Trophoblast cell (in vitro differentiated cells and primary cell): ENCODE measurements around the gene FAM193A.
"Not testable (repeated sequence)": the region's sequence is repeated elsewhere in the genome, so short reads cannot be mapped to it uniquely, and the experiment has no call there.

Source experiments
- DNase-seq, 2 donors: peaks; one replicate each; pipeline ENCODE4 v3.0.0-alpha.2; 2016
- H2AFZ ChIP-seq: 2 replicates; pipeline ENCODE4 v1.6.1; 2013; ENCODE audit warnings: low read length, moderate library complexity, mild to moderate bottlenecking; ENCODE audit not compliant: insufficient read depth, poor library complexity
- H2AK5ac ChIP-seq: 2 replicates; pipeline ENCODE4 v1.6.1; 2013; ENCODE audit warnings: mild to moderate bottlenecking, low read length
- H2BK120ac ChIP-seq: 2 replicates; pipeline ENCODE4 v1.6.1; 2013; ENCODE audit warnings: low read length, mild to moderate bottlenecking, moderate library complexity; ENCODE audit not compliant: insufficient read depth, poor library complexity
- H2BK12ac ChIP-seq: 2 replicates; pipeline ENCODE4 v1.6.1; 2013; ENCODE audit warnings: mild to moderate bottlenecking, low read length, moderate library complexity
- H2BK5ac ChIP-seq: 2 replicates; pipeline ENCODE4 v1.6.1; 2013; ENCODE audit warnings: low read length, low read depth, moderate library complexity, mild to moderate bottlenecking; ENCODE audit not compliant: poor library complexity
- H3K14ac ChIP-seq: 2 replicates; pipeline ENCODE4 v1.6.1; 2013; ENCODE audit warnings: mild to moderate bottlenecking, low read length
- H3K18ac ChIP-seq: 2 replicates; pipeline ENCODE4 v1.6.1; 2013; ENCODE audit warnings: mild to moderate bottlenecking, low read length
- H3K23ac ChIP-seq: 2 replicates; pipeline ENCODE4 v1.6.1; 2013; ENCODE audit warnings: low read length
- H3K27ac ChIP-seq: 2 replicates; pipeline ENCODE4 v1.5.1; 2013; ENCODE audit warnings: low read depth, mild to moderate bottlenecking, inconsistent platforms, low read length, moderate library complexity
- H3K27me3 ChIP-seq: 2 replicates; pipeline ENCODE4 v1.6.1; 2013; ENCODE audit warnings: inconsistent platforms, mild to moderate bottlenecking, low read length, moderate library complexity; ENCODE audit not compliant: insufficient read depth
- H3K36me3 ChIP-seq, 2 experiments: 1 replicate in 1 of 2; 2 replicates in 1 of 2; pipeline ENCODE4 v1.6.1; 2013; ENCODE audit warnings: low read length in 2 of 2, mild to moderate bottlenecking in 2 of 2, moderate library complexity in 1 of 2; ENCODE audit not compliant: insufficient read depth in 2 of 2, control insufficient read depth in 1 of 2
- H3K4ac ChIP-seq: 2 replicates; pipeline ENCODE4 v1.6.1; 2013; ENCODE audit warnings: low read depth, mild to moderate bottlenecking, low read length, moderate library complexity
- H3K4me1 ChIP-seq, 2 experiments: 1 replicate in 1 of 2; 2 replicates in 1 of 2; pipeline ENCODE4 v1.6.1; 2013; ENCODE audit warnings: low read length in 2 of 2, mild to moderate bottlenecking in 2 of 2, moderate library complexity in 1 of 2; ENCODE audit not compliant: insufficient read depth in 2 of 2, control insufficient read depth in 1 of 2
- H3K4me2 ChIP-seq: 2 replicates; pipeline ENCODE4 v1.6.1; 2013; ENCODE audit warnings: inconsistent platforms, mild to moderate bottlenecking, low read length, moderate library complexity
- H3K4me3 ChIP-seq: 2 replicates; pipeline ENCODE4 v1.5.1; 2013; ENCODE audit warnings: mild to moderate bottlenecking, low read depth, low read length, inconsistent platforms
- H3K79me1 ChIP-seq: one replicate; pipeline ENCODE4 v1.6.1; 2013; ENCODE audit warnings: low read length
- H3K79me2 ChIP-seq: 2 replicates; pipeline ENCODE4 v1.6.1; 2013; ENCODE audit warnings: low read length, mild to moderate bottlenecking; ENCODE audit not compliant: control insufficient read depth, insufficient read depth, poor library complexity
- H3K9ac ChIP-seq: 2 replicates; pipeline ENCODE4 v1.6.1; 2013; ENCODE audit warnings: mild to moderate bottlenecking, low read length
- H3K9me3 ChIP-seq: 2 replicates; pipeline ENCODE4 v1.6.1; 2013; ENCODE audit warnings: low read depth, mild to moderate bottlenecking, control low read depth, inconsistent platforms, low read length; ENCODE audit not compliant: insufficient read depth
- H4K12ac ChIP-seq: 2 replicates; pipeline ENCODE4 v1.6.1; 2013; ENCODE audit warnings: low read depth, mild to moderate bottlenecking, low read length, moderate library complexity
- H4K8ac ChIP-seq: 2 replicates; pipeline ENCODE4 v1.6.1; 2013; ENCODE audit warnings: low read depth, mild to moderate bottlenecking, low read length, moderate library complexity
- H4K91ac ChIP-seq: one replicate; pipeline ENCODE4 v1.6.1; 2013; ENCODE audit warnings: low read depth, mild to moderate bottlenecking, low read length, moderate library complexity
- WGBS: extraction: QIAGEN DNeasy Blood & Tissue Kit; methylation state at CpG from one replicate; pipeline ENCODE4 v1.1.7; 2013; ENCODE audit warnings: missing lambda C conversion rate; ENCODE audit not compliant: insufficient read length, insufficient coverage; ENCODE audit errors: extremely low coverage; 5-methylcytosine and 5-hydroxymethylcytosine counted together

The FAM193A gene

GRCh38 chr4:2546286-2546823 lies 9.9 kb downstream of the FAM193A start:
- H4K12ac ChIP-seq = no peak overlapping the region
- no peaks in the 10 kb centered on the region for H3K4me1 ChIP-seq
- peak overlapping the region; percentile 75 for H3K4ac ChIP-seq
- H2BK12ac ChIP-seq = no peak overlapping the region
- no peak overlapping the region for H3K9ac ChIP-seq
- H3K27me3 ChIP-seq = no peaks in the 10 kb centered on the region
- no peak overlapping the region for H2BK5ac ChIP-seq
- no peak overlapping the region for H3K4me2 ChIP-seq
- H2BK120ac ChIP-seq = no peak overlapping the region
- no peak overlapping the region for H3K23ac ChIP-seq
- no peak overlapping the region for H4K8ac ChIP-seq
- H2AFZ ChIP-seq = no peak overlapping the region
- no peak for DNase-seq
- H3K79me1 ChIP-seq = no peaks in the 10 kb centered on the region
- H3K36me3 ChIP-seq = peaks cover 3 to 4% of the 10 kb centered on the region in 2 experiments
- H3K9me3 ChIP-seq = no peaks in the 10 kb centered on the region
- no peak overlapping the region for H3K14ac ChIP-seq
- H3K4me3 ChIP-seq = no peak overlapping the region
- H3K18ac ChIP-seq = no peak overlapping the region
- H2AK5ac ChIP-seq = no peak overlapping the region
- H4K91ac ChIP-seq = no peak overlapping the region
- H3K27ac ChIP-seq = no peak overlapping the region
- peaks cover 22% of the 10 kb centered on the region for H3K79me2 ChIP-seq

GRCh38 chr4:2546961-2547691 lies 10.7 kb downstream of the FAM193A start:
- not testable (repeated sequence) for H2AK5ac ChIP-seq, H2BK5ac ChIP-seq, H4K8ac ChIP-seq, H3K9me3 ChIP-seq, H2BK120ac ChIP-seq, DNase-seq, H2AFZ ChIP-seq, H3K27ac ChIP-seq, H3K18ac ChIP-seq, H3K36me3 ChIP-seq, H4K12ac ChIP-seq, H3K14ac ChIP-seq, H3K4me3 ChIP-seq, H3K4me1 ChIP-seq, H3K4me2 ChIP-seq, H2BK12ac ChIP-seq, H3K79me1 ChIP-seq, H3K9ac ChIP-seq, H3K23ac ChIP-seq, H4K91ac ChIP-seq, H3K27me3 ChIP-seq
- no CpG with 5 or more reads among the region's 16 CpGs for WGBS
- Histone ChIP-seq H3K79me2 (peaks cover 15% of the 10 kb centered on the region), H3K4ac (peak overlapping the region; percentile 2)

GRCh38 chr4:2551118-2551517 lies 14.7 kb downstream of the FAM193A start:
- H3K4me1 ChIP-seq = no peaks in the 10 kb centered on the region

GRCh38 chr4:2552806-2553205 lies 16.4 kb downstream of the FAM193A start:
- peaks cover 7% of the 10 kb centered on the region for H3K79me2 ChIP-seq
- no peaks in the 10 kb centered on the region for H3K27me3 ChIP-seq
- H4K91ac ChIP-seq = no peak overlapping the region
- no peak overlapping the region for H2BK12ac ChIP-seq
- H3K4me3 ChIP-seq = no peak overlapping the region
- no CpG with 5 or more reads among the region's 11 CpGs for WGBS
- no peak overlapping the region for H3K4me2 ChIP-seq
- H2AFZ ChIP-seq = no peak overlapping the region
- H3K79me1 ChIP-seq = no peaks in the 10 kb centered on the region
- H3K36me3 ChIP-seq = no peaks in the 10 kb centered on the region
- H4K12ac ChIP-seq = no peak overlapping the region
- peak overlapping the region; percentile 64 for H3K4ac ChIP-seq
- H2BK5ac ChIP-seq = no peak overlapping the region
- H3K27ac ChIP-seq = no peak overlapping the region
- DNase-seq = peak; percentile 62 to 69
- H3K23ac ChIP-seq = no peak overlapping the region
- H3K14ac ChIP-seq = no peak overlapping the region
- H3K9me3 ChIP-seq = no peaks in the 10 kb centered on the region
- no peaks in the 10 kb centered on the region for H3K4me1 ChIP-seq
- H3K9ac ChIP-seq = no peak overlapping the region
- no peak overlapping the region for H3K18ac ChIP-seq
- H2AK5ac ChIP-seq = no peak overlapping the region
- no peak overlapping the region for H2BK120ac ChIP-seq
- H4K8ac ChIP-seq = no peak overlapping the region

More at GRCh38 chr4:2551118-2551517, 14.7 kb downstream of the FAM193A start:
- peaks cover 9% of the 10 kb centered on the region for H3K79me2 ChIP-seq
- H3K18ac ChIP-seq = no peak overlapping the region
- H3K4me2 ChIP-seq = no peak overlapping the region
- no peak overlapping the region for H3K9ac ChIP-seq
- no peak overlapping the region for H3K4me3 ChIP-seq
- no peak overlapping the region for H3K23ac ChIP-seq
- no peak overlapping the region for H2BK5ac ChIP-seq
- H2AK5ac ChIP-seq = no peak overlapping the region
- no peak overlapping the region for H4K91ac ChIP-seq
- no peak overlapping the region for H2BK120ac ChIP-seq
- H3K79me1 ChIP-seq = no peaks in the 10 kb centered on the region
- no peaks in the 10 kb centered on the region for H3K36me3 ChIP-seq
- H3K27ac ChIP-seq = no peak overlapping the region
- H2BK12ac ChIP-seq = no peak overlapping the region
- H2AFZ ChIP-seq = no peak overlapping the region
- H3K4ac ChIP-seq = no peak overlapping the region
- H4K8ac ChIP-seq = no peak overlapping the region
- no peak overlapping the region for H3K14ac ChIP-seq
- H3K27me3 ChIP-seq = no peaks in the 10 kb centered on the region
- H3K9me3 ChIP-seq = no peaks in the 10 kb centered on the region
- no peak for DNase-seq
- H4K12ac ChIP-seq = no peak overlapping the region
